ENCODE measurements around the gene PTCHD1. TPM values are rescaled to one million over a fixed set of nuclear protein-coding genes. Genes with fewer than 3 reads are reported as not detected.

PTCHD1 gene
- total RNA-seq, 1 experiment from 2014 or later, result 4.3 TPM

DNA sequence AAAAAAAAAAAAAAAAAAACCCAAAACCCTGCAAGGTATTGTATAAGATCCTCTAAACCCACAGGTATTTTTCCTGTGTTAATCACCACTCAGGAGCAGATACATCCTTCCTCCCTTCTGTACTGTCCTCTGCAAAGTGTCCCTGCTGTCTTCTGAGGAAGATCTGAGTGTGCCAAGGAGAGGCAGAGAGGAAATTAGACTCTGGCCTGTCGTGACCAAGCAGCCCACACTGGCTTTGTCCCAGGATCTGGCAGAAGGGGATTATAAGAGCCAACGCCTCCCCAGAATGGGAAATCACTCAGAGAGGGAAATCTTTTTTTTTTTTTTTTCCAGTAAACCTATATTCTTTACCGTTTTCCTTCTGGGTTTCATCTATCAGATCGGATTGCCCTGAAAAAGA, 39.6 kb downstream of the PTCHD1 start:
- Histone ChIP-seq H3K4me3 (ENCODE audit: insufficient read depth, low read depth, low read length) (no peak overlapping the region), H3K36me3 (replicated peaks; ENCODE audit: control insufficient read depth, insufficient read depth, low read length) (no peaks in the 10 kb centered on the region), H3K27me3 (ENCODE audit: control insufficient read depth, insufficient read depth, low read length) (no peaks in the 10 kb centered on the region)
- no peak for DNase-seq

DNA sequence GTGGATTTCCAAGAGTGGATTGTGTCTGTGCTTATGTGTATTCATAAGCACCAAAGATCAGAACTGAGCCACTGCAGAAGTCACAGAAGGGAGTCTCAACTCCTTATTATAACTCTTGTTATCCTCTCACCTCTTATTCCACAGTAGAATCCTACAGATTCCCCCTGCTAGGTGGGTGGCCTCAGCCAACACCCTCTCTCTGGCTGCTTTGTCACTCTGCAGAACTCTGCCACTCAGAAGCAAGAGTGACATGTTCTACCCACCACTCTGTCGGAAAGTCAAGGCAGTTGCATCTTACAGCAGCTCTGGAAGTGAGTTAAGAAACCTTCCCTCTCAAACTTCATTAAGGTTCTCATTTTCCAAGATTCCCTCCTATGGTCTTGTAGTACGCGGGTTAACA, 41.9 kb downstream of the PTCHD1 start:
- H3K4me3 ChIP-seq (ENCODE audit: insufficient read depth, low read depth, low read length), result no peak overlapping the region
- 0 out of 2 replicates have a peak, but pooled peaks cover 2% of the 10 kb centered on the region for H3K36me3 ChIP-seq (replicated peaks; ENCODE audit: control insufficient read depth, insufficient read depth, low read length)
- DNase-seq, result no peak
- H3K27me3 ChIP-seq (ENCODE audit: control insufficient read depth, insufficient read depth, low read length), result no peaks in the 10 kb centered on the region

DNA sequence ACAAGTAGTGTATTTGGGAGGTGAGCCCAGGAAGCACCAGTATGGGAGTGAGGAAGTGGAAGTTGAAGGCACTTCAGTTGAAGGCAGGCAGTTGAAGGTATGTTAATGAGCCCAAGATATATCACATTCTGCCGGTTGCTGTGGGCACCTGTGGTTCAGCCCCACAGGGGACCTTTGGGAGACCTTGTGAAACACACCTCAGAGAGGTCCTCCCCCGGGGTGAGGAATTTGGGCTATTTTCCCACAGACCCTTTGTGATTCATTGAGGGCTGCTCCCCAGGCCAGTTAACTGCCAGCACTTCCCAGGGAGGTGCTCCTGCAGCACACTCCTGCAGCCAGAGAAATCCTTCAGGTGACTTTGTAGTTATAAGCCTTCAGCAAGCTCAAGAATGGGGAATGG, 45.9 kb downstream of the PTCHD1 start:
- H3K27me3 ChIP-seq (ENCODE audit: control insufficient read depth, insufficient read depth, low read length), result no peaks in the 10 kb centered on the region
- H3K4me3 ChIP-seq (ENCODE audit: insufficient read depth, low read depth, low read length), result no peak overlapping the region
- peak; percentile 57 for DNase-seq
- 0 out of 2 replicates have a peak, but pooled peaks cover 2% of the 10 kb centered on the region for H3K36me3 ChIP-seq (replicated peaks; ENCODE audit: control insufficient read depth, insufficient read depth, low read length)

DNA sequence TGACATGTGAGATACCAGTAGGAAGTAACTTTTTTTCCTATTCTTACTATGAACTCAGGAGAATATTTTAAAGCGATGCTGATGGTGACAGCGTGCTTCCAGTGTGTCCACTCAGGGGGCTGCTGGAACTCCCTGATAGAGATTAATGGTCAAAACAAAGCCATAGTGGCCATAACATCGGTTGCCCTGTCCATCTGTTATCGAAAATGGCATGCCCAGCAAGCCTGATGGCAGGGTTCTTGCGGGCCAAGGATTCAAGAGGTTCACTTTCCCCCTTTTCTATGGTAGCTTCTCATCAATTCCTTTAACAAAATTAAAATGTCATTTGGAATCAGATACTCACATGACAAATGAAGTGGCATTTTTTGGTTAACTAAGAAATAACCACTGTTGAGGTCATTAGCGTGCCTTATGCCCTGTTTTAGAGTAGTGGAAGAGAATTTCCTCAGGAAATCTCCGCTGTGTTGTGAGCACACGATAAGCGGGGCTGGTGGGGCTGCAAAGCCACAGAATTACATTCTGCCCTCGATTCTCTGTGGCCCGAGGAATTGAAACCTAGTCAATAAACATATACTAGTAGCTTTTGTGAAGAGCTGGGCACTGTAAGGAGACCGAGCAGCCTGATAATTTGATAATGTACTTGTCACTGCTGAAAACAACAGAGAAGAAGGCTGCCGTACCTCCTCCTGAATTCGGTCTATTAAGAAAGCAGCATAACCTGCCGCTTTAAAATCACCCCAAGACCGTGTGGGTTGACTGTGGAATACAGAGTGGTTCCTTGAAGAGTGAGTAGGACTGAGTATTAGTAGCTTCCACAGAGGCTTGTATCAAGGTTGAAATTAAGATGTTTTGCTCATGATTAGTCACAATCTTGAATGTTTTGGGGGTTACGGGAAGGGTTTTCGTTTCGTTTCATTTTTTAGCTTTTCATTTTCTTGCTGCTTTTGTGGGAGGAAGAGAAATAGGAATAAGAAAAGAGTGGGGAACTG, 46.7 kb downstream of the PTCHD1 start:
- Histone ChIP-seq H3K36me3 (replicated peaks; ENCODE audit: control insufficient read depth, insufficient read depth, low read length) (0 out of 2 replicates have a peak, but pooled peaks cover 2% of the 10 kb centered on the region), H3K4me3 (ENCODE audit: insufficient read depth, low read depth, low read length) (no peak overlapping the region), H3K27me3 (ENCODE audit: control insufficient read depth, insufficient read depth, low read length) (no peaks in the 10 kb centered on the region)
- DNase-seq, result no peak

DNA sequence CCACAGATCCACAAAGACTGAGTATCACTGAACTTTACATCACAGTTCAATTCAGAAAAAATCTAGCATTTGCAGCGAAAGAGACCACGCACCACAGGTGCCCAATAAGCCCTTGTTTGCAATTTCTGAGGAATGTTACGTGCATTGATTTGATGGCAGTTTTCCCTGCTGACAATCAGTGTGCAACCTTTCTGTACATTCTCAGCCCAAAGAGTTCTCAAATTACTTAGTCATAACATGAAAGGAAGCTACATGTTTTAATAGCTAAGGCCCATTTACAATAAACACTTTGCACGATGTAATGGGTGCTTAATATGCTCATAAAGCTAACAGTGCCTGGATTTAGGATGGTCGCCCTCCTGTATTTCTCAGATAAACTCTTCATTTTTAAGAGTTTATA, 47.9 kb downstream of the PTCHD1 start:
- no peak for DNase-seq
- Histone ChIP-seq H3K36me3 (replicated peaks; ENCODE audit: control insufficient read depth, insufficient read depth, low read length) (0 out of 2 replicates have a peak, but pooled peaks cover 2% of the 10 kb centered on the region), H3K27me3 (ENCODE audit: control insufficient read depth, insufficient read depth, low read length) (no peaks in the 10 kb centered on the region), H3K4me3 (ENCODE audit: insufficient read depth, low read depth, low read length) (no peak overlapping the region)

DNA sequence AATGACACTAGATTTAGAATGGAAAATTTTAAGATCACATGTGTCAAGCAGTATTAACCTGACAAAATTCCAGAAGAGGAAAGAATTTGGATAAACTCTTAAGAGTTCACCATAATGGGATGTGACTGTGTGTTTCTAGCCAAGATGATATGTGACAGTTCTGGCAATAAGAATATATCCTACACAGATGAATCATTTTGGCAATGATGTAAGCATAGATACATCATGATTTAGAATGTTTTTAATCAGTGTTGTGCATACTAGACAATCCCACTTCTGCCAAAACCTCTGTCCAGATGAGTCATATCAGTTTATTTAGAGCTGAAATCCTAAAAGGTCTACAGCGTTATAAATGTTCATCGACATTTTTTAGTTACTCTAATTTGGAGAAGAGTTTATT, 48.8 kb downstream of the PTCHD1 start:
- H3K4me3 ChIP-seq (ENCODE audit: insufficient read depth, low read depth, low read length), result no peak overlapping the region
- 0 out of 2 replicates have a peak, but pooled peaks cover 2% of the 10 kb centered on the region for H3K36me3 ChIP-seq (replicated peaks; ENCODE audit: control insufficient read depth, insufficient read depth, low read length)
- no peaks in the 10 kb centered on the region for H3K27me3 ChIP-seq (ENCODE audit: control insufficient read depth, insufficient read depth, low read length)
- DNase-seq, result no peak

DNA sequence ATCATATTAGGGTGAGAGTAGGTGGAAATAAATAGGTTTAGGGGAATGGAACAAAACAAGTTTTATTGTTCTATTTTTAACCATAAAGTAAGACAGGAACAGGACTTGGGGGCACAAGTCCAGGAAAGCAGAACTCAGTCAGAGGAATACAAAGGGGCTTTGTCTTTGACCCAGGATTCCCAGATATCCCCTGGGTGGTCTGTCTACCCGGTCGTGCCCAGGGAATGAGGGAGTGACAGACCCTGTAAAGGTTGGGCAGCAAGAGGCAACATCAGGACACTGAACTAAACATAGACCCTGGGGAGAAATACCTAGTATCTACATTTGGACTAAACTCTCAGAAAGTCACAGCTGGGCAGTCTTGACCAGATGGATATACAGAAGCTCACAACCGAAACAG, 50.6 kb downstream of the PTCHD1 start:
- DNase-seq, result no peak
- no peaks in the 10 kb centered on the region for H3K36me3 ChIP-seq (replicated peaks; ENCODE audit: control insufficient read depth, insufficient read depth, low read length)
- no peak overlapping the region for H3K4me3 ChIP-seq (ENCODE audit: insufficient read depth, low read depth, low read length)
- no peaks in the 10 kb centered on the region for H3K27me3 ChIP-seq (ENCODE audit: control insufficient read depth, insufficient read depth, low read length)

DNA sequence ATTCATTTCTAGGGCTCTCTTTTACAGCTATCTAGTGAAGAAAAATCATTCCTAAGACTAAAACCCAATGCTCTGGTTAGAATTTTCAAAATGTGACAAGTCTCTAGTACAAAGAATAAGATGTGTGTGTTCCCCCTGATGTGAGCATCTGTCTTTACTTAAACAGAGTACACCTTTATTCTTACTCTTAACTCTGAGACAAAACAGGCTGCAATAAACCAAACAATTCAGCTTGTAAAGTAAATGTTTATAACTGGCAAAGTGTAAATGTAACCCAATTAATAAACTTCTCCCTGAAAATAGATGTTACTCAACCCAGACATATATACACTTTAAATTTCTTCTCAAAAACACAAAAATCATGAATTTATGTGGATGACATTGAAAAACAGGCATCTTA, 51.6 kb downstream of the PTCHD1 start:
- no peaks in the 10 kb centered on the region for H3K27me3 ChIP-seq (ENCODE audit: control insufficient read depth, insufficient read depth, low read length)
- no peak overlapping the region for H3K4me3 ChIP-seq (ENCODE audit: insufficient read depth, low read depth, low read length)
- no peak for DNase-seq
- no peaks in the 10 kb centered on the region for H3K36me3 ChIP-seq (replicated peaks; ENCODE audit: control insufficient read depth, insufficient read depth, low read length)

DNA sequence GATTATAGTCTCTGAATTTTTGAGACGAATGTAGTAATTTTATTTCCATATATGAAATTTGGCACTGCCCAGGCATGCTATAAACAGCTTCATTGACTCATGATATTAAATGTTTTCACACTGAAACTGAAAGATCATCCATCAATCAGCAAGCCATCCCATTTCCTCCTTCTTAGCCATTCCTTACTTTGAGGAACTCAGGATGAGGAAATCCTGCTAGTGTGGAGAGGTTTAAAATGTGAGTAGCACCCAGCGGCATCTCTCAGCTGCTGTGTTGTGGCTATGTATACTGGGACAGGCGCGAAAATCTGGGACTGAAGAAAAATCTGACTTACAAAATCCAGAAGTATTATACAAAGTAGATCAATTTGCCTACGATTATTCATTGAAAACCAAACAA, 52.1 kb downstream of the PTCHD1 start:
- no peak overlapping the region for H3K4me3 ChIP-seq (ENCODE audit: insufficient read depth, low read depth, low read length)
- no peaks in the 10 kb centered on the region for H3K27me3 ChIP-seq (ENCODE audit: control insufficient read depth, insufficient read depth, low read length)
- H3K36me3 ChIP-seq (replicated peaks; ENCODE audit: control insufficient read depth, insufficient read depth, low read length), result no peaks in the 10 kb centered on the region
- no peak for DNase-seq

DNA sequence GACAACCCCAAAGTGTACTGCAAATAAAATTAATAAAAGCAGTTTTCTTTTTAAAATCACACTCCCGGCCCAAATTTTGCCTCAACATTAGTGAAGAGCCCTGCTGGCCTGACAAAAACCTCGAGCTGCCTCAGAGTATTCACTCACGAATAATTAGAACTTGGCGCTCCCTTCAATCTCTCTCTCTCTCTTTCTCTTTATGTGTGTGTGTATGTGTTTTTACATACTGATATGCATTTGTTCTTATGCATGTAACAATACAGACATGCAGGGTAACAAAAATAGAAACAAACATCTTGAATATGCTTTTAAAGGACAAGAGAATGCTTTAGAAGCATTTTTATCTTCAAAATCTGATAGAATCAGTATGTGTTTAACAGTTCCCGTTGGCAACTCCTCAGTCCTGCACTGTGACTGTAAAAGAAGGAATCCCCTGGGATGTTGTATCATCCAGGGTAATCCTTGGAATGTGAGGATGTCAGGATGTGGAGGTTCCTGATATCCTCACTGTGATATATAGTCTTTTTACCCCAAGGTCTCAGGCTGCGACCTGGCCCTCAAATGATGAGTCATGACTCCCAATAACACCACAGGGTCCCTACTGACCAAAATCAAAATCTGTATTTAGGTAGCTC, 53.0 kb downstream of the PTCHD1 start:
- Histone ChIP-seq H3K36me3 (replicated peaks; ENCODE audit: control insufficient read depth, insufficient read depth, low read length) (no peaks in the 10 kb centered on the region), H3K4me3 (ENCODE audit: insufficient read depth, low read depth, low read length) (no peak overlapping the region), H3K27me3 (ENCODE audit: control insufficient read depth, insufficient read depth, low read length) (no peaks in the 10 kb centered on the region)
- no peak for DNase-seq

DNA sequence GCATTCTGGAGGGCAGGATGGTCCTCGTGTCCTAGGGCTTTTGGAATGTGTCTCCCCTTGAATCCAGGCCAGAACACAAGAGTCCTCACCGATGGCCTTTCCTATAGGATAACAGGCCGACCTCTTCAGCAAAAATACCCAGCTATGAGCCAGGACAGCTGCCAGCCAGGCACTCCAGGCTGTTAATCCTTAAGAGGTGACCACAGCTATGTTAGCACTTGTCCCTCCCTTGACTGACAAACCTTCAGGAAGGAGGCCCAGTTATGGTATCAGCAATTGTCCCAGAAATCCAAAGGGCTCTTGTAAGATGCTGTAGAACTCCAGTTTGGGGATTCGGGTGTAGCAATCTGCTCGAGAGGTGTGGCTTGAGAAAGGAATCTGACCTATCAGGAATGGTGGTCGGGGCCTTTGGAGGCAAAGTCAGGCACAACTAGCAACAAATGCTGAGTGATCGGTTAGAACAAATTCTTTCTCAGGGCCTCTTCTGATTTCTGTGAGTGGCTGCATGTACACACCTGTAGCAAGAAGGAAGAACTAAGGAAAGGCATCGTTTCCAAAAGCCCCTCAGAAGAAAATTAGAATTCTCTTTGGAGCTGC, 54.6 kb downstream of the PTCHD1 start:
- DNase-seq, result no peak
- Histone ChIP-seq H3K4me3 (ENCODE audit: insufficient read depth, low read depth, low read length) (no peak overlapping the region), H3K27me3 (ENCODE audit: control insufficient read depth, insufficient read depth, low read length) (no peaks in the 10 kb centered on the region), H3K36me3 (replicated peaks; ENCODE audit: control insufficient read depth, insufficient read depth, low read length) (no peaks in the 10 kb centered on the region)

DNA sequence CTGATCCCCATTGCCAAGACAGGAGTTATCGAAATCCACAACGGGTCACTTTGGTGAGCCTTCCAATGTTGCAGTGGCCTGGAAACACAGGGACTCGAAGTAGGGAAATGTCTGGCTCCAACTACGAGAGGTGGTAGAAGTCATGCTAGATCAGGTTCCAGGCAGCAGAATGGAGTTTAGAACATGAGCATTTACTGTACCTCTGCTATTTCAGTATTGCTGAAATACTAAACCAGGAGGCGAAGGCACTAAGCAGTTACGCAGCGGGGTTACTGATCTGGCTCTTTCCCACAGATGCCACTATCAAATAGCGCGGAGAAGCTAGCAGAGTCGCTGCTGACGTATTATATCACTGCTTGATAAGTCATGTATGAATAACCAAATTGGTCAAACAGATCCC, 56.3 kb downstream of the PTCHD1 start:
- no peak overlapping the region for H3K4me3 ChIP-seq (ENCODE audit: insufficient read depth, low read depth, low read length)

DNA sequence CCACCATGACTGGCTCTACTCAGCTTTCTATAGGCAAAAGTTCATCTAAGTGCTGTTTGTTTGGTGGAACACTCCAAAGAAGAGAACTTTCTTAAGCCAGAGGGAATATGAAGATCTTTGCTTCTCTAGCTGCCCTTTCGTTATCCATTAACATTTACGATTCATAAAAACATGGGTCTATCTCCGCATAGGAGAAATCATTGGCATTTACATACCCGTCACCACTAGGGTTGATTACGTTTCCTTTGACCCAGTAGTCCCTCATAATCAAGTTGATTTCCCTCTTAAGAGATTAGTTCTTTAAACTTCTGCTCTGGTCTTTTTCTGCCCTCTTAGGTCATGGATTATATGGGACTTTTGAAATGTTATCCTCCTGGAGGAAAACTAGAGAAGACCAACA, 57.5 kb downstream of the PTCHD1 start:
- Histone ChIP-seq H3K4me3 (ENCODE audit: insufficient read depth, low read depth, low read length) (no peak overlapping the region), H3K36me3 (replicated peaks; ENCODE audit: control insufficient read depth, insufficient read depth, low read length) (no peaks in the 10 kb centered on the region), H3K27me3 (ENCODE audit: control insufficient read depth, insufficient read depth, low read length) (no peaks in the 10 kb centered on the region)
- no peak for DNase-seq

More for the DNA sequence above, 56.3 kb downstream of the PTCHD1 start:
- Histone ChIP-seq H3K36me3 (replicated peaks; ENCODE audit: control insufficient read depth, insufficient read depth, low read length) (no peaks in the 10 kb centered on the region), H3K27me3 (ENCODE audit: control insufficient read depth, insufficient read depth, low read length) (no peaks in the 10 kb centered on the region)
- no peak for DNase-seq

DNA sequence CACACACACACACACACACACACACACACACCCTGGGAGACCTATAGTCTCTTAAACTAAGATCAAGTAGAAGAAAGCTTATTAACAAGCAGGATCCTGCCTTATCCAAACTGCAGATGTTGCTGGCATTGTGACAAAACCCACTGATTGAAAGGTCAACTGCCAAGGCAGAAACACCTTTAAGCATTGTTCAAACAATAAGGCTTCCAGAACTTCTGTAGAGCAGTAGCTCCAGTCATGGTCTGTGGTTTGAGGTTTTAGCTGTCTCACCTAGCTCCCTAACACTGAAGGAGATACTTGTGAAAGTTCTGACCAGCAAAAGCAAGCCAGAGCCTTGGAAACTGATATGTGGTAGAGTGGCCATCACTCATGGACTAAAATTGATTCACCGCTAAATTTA, 59.8 kb downstream of the PTCHD1 start:
- no peak for DNase-seq
- H3K27me3 ChIP-seq (ENCODE audit: control insufficient read depth, insufficient read depth, low read length), result no peaks in the 10 kb centered on the region
- H3K36me3 ChIP-seq (replicated peaks; ENCODE audit: control insufficient read depth, insufficient read depth, low read length), result no peaks in the 10 kb centered on the region

DNA sequence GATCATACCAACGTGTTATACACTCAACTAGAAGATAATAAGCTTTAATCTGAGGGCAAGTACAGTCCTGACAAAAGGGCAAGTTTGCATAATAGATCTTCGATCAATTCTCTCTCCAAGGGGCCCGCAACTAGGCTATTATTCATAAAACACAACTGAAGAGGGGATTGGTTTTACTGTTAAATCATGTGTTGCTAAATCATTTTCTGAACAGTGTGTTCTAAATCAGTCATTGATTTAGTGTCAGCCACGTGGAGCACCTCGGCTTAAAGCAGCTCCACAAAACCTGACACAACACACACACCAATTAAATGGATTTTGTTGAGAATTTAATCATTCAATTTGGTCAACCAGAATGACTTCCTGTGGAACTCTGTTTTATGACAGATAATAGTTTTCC, 61.6 kb downstream of the PTCHD1 start:
- DNase-seq, result no peak
- Histone ChIP-seq H3K4me3 (ENCODE audit: insufficient read depth, low read depth, low read length) (no peak overlapping the region), H3K36me3 (replicated peaks; ENCODE audit: control insufficient read depth, insufficient read depth, low read length) (no peaks in the 10 kb centered on the region), H3K27me3 (ENCODE audit: control insufficient read depth, insufficient read depth, low read length) (no peaks in the 10 kb centered on the region)

More for the DNA sequence above, 59.8 kb downstream of the PTCHD1 start:
- H3K4me3 ChIP-seq (ENCODE audit: insufficient read depth, low read depth, low read length), result no peak overlapping the region
